ENCODE measurements around the gene FZR1.
"Not testable (repeated sequence)": the region's sequence is repeated elsewhere in the genome, so short reads cannot be mapped to it uniquely, and the experiment has no call there.

FZR1 gene

DNA sequence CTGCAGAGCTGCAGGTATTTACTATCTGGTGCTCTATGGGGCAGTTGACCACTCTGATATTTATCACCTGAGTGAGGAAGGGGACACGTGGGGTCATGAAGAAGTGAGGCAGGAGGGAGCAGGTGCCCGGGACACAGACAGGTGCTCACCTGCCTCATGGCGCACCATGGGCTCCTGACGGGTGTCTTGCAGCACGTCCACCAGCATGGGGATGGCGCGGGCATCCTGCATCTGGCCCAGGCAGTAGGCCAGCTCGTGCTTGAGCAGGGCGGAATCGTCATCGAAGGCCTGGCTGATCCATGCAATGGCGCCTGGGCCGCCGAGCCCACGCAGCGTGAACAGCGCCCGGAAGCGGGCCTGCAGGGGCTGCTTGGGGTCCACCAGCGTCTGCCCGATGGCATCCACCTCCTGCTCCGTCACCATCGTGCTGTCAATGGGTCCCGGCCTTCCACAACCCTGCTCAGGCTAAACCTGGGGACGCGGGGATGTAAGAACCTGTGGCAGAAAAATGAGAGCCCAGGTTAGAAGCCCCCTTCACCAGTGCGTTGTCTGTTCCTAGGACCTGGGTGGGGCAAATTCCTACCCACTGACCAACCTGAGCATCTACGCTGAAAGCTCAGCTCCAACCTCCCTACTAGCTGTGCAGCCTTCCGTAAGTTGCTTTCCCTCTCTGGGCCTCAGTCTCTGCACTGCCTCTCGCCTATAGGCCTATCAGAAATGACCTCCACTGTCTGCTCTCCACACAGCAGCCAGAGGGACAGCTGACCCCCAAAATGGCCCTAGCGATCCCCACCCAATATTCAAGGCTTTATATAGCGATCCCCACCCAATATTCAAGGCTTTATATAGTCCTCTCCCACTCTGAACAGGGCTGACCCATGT lies 9.5 kb upstream of the FZR1 start:
- DNase-seq: no peak

DNA sequence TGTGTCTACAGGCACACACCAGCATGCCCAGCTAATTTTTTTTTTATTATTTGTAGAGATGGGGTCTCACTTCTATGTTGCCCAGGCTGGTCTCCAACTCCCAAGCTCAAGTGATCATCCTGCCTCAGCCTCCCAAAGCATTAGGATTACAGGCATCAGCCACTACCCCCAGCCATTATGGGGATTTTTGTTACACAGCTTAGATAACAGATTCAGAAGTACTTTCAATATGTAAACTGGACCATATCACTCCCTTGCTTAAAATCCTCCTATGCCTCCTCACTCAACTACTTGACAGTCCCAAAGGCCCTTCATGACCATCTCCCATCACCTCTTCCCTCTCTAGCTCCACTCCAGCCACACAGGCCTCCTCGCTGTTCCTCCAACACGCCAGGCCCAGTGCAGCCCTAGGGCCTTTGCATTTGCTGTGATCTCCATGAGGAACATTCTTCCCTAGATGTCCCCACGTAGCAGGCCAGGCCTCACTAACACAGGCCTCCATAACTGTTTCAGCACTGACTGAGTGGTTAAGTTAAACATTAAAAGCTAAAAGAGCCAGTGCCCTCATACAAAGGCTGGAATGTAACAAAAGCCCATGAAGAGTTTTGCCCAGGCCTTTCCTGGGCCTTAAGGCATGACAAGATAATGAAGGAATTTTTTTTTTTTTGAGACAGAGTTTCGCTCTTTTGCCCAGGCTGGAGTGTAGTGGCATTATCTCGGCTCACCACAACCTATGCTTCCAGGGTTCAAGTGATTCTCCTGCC lies 8.2 kb upstream of the FZR1 start:
- DNase-seq: no peak

DNA sequence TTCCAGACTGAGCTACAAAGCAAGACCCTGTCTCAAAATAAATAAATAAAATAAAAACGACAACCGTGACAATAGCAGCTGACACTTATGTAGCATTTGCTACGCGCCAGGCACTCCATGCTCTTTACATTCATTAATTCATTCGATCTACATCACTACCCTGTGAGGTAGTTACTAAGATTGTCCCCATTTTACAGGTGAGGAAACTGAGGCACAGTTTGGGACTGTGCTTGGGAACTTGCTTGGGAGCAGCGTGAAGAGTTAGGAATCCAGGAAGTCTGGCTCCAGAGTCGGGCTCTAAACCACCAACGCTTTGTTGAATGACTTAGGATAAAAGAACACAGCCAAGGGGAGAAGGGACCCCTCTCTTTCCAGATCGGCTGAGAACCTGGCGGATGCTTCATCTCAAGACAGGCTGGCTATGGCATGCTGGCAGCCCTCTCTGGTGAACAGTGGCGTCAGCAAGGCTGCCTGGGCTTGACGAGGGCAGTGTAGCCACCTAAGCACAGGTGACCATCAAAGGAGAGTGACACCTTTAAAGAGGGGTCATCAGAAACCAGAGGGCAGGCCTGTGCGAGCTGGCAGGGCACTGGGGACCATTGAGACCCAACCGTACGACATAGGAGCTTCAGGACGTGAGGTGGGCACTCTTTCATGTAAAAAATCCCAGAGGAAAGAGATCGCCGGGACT lies 6.2 kb upstream of the FZR1 start:
- no peak for DNase-seq

DNA sequence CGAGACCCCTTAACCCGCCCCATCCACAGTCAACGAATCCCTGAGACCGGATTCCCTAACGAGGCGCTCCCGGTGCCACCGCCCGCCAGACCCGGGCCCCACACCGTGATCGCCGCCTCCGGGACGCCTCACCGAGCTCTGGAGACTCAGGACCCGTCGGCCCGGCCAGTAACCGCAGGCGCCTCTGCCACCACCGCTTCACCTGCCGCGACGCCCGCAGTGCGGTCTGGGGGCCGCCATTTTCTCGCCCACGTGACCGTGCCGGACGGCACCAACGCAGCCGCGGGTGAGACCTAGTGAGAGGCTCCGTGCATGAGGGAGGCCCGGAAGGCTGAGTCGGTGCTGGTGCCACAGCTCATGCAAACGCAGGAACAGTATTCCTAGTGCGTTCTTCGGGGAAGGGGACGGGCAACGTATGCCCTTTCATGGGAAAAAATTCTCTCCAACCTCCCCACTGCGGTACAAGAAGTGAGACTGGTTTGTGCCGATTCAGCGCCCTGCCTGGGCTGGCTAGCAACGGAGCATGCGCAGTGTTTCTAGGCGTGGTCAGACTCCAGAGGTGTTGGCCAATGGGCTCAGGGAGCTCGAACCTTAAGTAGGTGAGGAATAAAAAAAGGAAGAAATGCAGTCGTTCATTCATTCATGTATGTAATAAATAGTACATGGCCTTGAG lies 5.5 kb upstream of the FZR1 start, which contains the start of gene DOHH:
TSS of gene DOHH (minus strand) at position 246 of the 673 bp plus-strand sequence. CDS start 3,860 bp downstream, outside the sequence.
- DNase-seq: peak; percentile 93

DNA sequence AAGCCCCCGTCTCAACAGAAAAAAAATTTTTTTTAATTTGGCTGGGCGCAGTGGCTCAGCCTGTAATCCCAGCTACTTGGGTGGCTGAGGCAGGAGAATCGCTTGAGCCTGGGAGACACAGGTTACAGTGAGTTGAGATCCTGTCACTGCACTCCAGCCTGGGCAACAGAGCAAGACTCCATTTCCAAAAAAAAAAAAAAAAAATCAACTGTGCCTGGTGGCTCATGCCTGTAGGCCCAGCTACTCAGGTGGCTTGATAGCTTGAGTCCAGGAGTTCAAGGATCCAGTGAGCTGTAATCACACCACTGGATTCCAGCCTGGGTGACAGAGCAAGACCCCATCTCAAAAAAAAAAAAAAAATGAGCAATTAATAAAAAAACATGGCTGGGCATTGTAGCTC lies 4.3 kb upstream of the FZR1 start:
- no peak for DNase-seq

DNA sequence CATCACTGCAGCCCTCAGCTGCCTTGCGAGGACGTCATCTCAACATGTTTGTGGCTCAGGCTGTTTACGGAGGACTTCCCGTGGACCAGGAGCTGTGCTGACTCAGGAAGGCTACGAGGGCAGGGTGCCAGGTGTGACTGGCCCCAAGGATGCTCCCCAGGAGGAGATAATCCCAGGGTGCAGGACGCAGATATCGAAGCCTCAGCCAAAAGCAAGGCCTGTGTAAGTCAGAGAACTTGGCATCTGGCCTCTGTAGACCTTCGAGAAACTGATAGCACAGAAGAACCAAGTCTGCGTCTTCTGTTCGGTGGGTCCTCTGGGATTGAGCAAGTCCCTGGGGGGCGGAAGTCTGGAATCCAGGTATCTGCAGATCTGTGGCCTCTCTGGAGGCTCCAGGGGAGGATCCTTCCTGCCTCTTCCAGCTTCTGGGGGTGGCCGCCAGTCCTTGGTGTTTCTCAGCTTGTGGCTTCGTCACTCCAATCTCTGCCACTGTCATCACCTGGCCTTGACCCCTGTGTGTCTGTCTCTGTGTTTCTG lies 3.0 kb upstream of the FZR1 start:
- no peak for DNase-seq

DNA sequence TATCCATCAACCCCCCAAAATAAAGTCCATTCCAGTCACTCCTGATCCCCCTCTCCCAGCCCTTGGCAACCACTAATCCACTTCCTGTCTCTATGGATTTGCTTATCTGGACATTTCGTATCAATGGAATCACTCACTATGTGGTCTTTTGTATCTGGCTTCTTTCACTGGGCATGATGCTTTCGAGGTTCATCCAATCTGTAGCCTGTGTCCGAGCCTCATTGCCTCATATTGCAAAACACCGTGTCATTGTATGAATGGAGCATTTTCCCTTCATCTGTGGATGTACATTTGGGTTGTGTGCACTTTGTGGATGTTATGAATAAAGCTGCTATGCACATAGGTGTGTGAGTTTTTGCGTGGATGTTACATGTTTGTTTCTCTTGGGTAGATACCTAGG lies 1.4 kb upstream of the FZR1 start:
- DNase-seq: no peak

DNA sequence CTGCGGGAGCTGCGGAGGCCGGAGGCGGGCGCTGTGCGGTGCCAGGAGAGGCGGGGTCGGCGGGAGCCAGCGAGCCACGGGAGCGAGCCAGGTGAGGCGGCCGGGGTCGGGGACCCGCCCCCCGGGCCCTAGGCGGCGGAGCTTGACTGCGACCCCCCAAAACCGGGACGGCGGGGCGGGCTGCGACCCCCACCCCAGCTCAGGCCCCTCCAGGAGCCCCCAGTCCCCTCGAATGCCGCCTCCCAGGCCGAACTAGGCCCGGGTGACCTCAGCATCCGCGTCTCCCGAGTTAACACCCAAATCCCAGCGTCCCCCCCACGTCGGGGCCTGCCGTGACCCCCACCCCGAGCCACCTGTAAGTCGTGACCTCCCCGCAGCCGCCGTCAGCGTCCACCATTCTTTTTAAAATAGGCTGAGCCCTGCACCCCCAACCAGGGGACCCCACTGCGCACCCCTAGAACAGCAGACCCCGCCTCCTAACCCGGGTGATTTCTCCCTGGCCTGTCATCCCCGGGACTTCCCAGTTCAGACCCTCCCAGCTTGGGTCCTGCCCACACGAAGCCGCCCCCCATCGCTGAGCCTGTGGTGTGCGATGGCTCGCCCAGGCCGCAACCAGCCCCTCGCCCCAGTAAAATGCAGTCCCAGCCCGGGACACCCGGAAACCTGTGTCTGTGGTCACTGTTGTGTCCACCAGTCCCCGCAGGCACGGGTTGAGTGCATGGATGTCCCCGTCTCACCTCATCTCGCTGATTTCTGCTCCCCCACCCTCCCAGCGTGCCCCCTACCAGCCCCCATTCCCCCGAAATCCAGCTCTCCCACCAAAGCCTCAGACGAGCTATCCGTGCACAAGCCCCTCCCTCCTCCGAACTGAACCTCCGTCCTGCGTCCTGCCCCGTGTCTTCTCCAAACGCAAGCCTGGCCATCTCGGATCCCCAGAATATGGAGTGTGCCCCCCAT lies 551 bp downstream of the FZR1 start:
- peak; percentile 17 for DNase-seq

DNA sequence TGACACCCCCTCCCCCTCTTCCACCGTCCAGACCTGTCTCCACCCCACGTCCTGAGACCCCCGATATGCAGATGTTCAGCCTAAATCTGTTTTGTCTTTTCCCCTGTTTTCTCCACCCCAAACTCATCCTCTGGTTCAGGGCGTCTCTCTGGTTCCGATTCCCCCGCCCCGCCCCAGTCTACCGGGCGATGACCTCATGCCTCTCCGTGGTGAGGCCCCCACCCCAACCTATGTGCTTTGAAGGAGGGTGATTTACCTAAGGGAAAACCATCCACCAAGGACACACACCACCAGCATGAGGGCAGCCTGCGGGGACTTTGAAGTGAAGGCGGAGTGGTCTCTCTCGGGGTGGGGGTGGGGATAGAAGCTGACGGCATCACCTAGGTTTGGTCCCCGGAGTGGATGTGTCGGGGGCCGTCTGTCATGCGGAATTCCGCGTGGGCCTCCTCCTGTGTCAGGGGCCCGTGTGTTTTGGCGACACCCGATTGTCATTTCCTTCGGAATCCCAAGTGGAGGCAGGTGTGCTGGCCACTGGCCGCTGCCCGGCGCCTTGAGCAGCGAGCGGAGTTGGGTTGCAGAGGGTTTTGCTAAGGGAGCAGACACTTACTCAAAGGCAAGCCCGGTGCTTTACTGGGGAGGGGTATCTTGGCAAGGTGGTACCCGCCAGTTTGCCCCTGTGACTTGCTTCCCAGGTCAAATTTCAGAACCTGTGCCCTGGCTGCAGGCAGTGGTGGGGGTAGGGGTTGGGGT lies 1.4 kb downstream of the FZR1 start:
- peak; percentile 40 for DNase-seq

DNA sequence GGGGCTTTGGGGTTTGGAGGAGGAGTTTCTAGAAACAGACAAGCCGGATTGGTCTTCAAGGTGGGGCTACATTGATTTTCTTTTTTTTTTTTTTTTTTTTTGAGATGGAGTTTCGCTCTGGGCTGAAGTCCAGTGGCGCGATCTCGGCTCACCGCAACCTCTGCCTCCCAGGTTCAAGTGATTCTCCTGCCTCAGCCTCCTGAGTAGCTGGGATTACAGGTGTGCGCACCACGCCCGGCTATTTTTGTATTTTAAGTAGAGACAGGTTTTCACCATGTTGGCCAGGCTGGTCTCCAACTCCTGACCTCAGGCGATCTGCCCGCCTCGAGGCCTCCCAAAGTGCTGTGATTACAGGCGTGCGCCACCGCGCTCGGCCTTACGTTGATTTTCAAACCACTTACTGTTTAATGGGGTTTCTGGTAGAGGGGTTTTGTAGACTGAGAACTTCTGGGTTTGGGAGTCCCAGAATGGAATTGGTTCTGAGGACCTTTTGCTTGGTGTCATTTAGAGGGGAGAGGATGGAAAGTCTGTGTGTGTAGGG lies 2.1 kb downstream of the FZR1 start:
- DNase-seq: not testable (repeated sequence)

DNA sequence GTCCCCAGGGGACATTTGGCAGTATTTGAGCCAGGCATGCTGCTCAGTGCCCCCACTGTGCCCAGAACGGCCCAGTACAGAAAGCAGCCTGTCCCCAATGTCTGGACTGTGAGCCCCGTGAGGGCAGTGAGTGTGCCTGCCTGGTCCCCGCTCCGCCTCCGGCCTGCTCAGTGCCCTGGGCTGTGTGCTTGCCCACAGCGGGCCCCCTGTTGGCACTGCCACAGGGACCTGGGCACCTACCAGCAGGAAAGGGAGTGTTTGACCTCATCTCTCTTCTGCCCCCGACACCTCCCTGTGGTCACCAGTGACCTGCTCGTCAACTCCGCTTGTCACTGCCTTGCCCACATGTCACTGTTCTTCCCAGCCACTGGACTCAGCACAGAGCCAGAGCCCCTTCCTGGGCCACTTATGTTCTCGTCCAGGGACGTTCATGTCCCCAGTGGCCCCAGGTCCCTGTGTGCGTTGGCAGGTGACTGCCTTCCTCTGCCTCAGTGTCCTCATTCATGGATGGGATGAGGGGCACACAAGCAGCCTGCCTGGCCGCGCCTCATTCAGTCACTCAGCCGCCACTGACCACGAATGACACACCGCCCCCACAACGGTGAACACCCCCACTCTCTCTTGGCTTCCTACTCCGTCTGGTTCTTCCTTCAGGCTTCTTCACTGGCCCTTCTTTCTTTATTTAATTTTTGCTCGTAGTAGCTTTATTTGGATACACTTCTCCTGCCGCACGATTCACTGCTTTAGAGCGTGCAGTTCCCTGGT lies 2.8 kb downstream of the FZR1 start:
- DNase-seq: no peak

DNA sequence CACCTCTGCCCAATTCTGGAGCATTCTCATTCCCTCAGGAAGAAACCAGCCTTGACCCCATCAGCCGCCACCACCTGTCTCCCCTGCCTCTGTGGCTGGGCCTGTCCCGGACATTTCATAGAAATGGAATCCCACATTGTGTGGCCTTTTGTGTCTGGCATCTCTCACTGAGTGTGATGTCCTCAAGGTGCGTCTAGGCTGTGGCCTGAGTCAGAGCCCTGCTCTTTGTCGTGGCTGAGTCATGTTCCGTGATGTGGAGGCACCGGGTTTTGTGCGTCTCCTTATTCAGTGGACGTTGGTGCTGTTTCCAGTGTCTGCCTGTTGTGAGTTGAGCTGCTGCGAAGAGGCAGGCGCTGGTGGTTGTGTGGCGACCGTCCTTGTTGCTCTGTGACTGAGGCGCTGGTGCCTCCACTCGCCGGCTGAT lies 3.5 kb downstream of the FZR1 start:
- DNase-seq: no peak

DNA sequence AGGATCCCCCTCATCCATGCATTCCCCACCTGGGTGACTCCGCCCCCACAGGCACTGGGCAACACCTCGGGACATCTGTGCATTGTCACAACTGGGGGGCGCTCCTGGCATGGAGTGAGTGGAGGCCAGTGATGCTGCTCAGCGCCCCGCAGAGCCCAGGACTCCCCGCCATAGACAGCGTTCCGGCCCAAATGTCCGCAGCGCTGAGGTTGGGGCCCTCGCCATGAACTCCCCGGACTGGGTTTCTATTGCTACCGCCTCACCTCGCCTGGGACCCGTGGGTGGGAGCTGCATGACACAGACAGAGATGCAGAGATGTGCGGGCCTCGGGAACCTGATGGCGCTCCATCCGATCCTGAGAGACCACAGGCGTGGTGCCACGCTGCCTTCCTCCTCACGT lies 4.6 kb downstream of the FZR1 start:
- no peak for DNase-seq

DNA sequence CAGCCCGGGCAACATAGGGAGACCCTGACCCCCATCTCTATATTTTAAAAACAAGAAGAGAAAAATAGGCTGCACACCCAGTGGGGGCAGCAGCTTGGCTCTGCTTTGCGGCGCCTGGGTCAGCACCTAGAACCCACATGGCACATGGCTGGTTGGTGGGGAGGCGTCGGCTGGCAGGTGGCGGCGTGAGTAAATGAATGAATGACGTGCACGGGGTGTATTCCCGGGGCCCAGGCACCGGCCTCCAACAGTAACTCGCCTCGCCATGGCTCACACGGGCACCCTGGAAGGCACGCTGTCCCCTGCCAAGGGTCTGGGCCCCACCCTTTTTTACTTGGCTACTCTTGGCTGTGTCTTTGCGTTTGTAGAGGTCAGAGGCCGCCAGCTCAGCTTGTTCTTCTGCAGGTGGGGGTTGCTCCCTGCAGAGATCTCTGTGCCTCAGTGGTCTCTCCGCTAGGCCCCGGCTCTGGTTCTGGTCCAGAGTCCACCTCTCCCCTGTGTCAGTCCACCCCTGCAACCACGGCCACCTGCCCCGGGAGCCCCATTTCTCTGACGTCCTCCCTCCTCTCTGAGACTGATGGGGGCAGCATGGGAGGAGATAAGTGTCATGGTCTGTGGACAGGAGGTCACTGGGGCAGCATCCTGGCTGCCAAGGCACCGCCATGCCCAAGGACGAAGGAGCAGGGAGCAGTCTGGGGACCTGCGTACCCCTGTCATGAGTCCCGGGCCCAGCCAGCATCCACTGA lies 5.6 kb downstream of the FZR1 start:
- DNase-seq: no peak

DNA sequence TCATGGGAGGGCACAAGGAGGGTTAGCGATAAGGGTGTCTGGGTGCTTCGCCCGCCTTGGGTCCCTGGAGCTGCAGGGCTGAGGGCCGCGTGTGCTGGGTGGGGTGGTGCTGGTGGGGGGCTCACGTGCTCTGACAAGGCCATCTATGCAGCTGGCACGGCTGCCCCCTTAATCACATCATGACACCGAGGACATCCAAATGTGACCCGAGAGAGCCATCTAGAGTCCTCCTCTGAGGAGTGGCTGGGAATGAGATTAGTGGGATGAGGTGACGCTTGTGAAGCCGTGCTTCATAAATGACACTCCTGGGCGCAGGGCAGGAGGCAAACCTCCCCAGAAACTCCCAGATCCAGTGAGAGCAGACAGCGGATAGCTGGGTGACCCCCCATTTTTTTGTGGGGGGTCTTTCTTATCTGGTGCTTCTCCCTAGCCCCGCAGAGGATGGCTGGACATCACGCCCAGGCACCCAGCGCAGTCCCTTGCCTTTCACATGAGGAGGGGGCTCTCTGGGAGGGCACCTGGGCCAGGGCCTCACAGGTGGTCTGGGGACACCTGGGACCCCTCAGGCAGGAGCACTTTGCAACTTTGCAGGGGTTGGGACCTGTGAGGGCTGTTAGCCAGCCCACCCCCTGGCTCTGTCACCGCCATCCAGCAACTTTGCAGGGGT lies 6.6 kb downstream of the FZR1 start:
- no peak for DNase-seq

DNA sequence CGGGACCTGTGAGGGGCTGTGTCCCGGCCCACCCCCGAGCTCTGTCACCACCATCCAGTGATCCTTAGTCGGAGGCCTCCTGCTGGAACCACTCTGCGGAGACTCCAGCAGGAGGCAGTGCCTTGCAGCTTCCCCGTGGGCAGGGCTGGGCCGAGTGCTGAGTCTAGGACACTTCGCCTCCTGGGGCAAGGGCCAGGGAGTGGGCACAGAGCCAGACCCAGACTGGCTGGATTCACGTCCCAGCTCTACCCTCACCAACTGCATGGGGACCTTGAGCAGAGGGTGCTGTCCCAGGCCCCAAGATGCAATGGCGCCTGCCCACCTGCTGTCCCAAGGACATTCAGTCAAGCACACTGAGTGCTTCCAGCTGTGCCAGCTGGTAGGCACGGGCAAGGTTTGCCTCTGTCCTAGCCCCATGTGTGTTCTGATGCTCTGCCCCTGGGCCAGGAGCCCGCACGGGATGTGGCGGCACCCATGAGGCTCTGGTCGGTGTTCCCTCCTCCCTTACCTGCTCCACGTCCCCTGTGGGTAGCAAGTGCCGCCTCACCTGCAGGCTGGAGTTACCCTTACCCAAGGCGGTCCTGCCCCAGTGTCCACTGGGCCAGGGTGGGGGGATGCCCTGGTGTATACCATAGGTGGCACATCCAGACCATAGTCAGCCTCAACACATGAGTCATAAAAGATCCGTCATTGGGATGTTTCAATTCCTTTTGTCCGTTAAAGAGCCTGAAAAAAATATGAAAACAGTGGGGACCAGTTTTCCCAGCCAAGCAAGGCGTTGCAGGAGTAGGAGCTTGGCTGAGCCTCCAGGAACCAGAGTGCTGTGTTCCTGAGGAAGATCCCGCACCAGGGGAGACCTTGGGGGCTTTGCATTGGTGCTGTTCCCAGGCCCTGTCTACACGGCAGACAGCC lies 7.4 kb downstream of the FZR1 start:
- DNase-seq: no peak

DNA sequence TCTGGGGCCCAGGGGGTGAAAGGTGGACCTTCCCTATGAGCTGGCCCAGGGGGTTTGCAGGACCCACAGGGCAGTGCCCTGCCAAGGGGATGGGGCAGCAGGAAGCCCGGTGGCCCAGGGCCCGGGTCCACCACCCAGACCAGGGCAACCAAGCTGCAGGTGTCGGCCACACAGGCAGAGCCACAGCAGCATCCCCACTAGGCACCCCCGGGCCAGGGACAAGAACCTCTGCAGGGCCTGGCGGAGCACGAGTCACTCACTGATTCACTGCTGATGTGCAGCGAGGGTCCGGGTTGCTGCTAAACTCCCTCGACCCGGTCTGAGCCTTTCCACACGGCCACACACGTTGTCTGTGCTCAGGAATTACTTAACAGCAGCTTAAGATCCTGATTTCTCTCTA lies 8.8 kb downstream of the FZR1 start:
- DNase-seq: no peak
